ENCODE results near the gene OR6S1. TPM values are rescaled to one million over a fixed set of nuclear protein-coding genes. Genes with fewer than 3 reads are reported as not detected.

OR6S1 gene
- total and polyA plus RNA-seq, 10 of the 15 experiments (the other 5 are each of a cell fraction or from before 2014, with no cell fraction given) = 0.22 to 0.67 (median 0.43) TPM; not detected in 4

DNA sequence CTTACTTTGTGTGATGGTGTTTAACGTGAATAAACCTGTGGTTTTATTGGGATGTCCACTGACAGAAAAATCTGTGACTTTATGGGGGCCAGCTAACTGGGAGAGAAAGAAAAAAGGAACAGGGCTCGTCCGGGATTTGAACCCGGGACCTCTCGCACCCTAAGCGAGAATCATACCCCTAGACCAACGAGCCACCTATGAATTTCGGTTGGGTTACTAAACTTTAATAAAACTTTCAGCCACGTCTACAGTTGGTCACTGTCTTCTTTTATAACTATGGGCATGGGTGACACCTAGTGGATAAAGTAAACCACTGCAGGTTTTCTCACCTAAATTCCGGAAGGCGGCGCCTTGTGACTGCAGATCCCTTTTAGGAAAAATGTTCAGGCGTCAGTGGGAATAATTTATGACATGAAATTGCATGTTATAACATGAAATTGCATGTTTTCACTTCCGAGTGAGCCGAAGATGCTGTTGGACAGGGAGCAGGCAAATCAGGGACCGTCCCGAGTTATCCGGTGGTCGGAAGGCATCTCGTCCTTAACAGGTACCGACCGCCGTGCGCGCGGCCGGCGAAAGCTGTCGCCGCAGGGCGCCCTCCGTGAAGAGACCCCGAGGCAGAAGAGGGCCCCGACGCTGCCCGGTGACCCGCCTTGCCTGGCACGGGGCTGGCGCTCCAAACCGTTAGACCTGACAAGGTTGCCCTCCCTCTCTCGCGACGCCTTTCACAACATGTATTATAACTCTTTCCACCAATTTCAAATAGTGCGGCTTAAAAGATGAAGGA, 32.1 kb downstream of the OR6S1 start:
- under 1% methylated on average over 44 of the region's 44 CpGs for WGBS (ENCODE audit: insufficient coverage, insufficient replicate concordance, low lambda C conversion rate, missing lambda C conversion rate)
- peaks cover 35% of the 10 kb centered on the region for H3K4me1 ChIP-seq (ENCODE audit: control insufficient read depth, insufficient read depth, low read length)
- no peaks in the 10 kb centered on the region for H4K20me1 ChIP-seq (ENCODE audit: control insufficient read depth, insufficient read depth)
- ChIA-PET RAD21 (ENCODE audit: unreplicated experiment) (interaction anchor here (0.8 to 6.3 kb wide), 28 partner anchors 12 to 284 kb away, joined by 3 to 77 read pairs (median 5); partner anchors contain the start of genes ANG, CCNB1IP1, PARP2 and PIP4P1), SMC1A (ENCODE audit: uncharacterized antibody, unreplicated experiment) (interaction anchor here (0.6 to 6.5 kb wide), 28 partner anchors 10 to 291 kb away, joined by 3 to 110 read pairs (median 4); partner anchors contain the start of genes CCNB1IP1, PARP2, RNASE4 and TEP1), CTCF (interaction anchor here (0.6 to 10.3 kb wide), 45 partner anchors 9 to 362 kb away, joined by 3 to 216 read pairs (median 4); partner anchors contain the start of genes ANG, CCNB1IP1, PARP2 and PIP4P1), POLR2A (interaction anchor here (0.6 to 1.7 kb wide), 4 partner anchors 53 to 267 kb away, joined by 3 to 6 read pairs (median 4); no protein-coding TSS in a partner anchor)
- H3K4me2 ChIP-seq (ENCODE audit: control insufficient read depth, insufficient read depth) = peak overlapping the region; percentile 72
- peak overlapping the region; percentile 34; the same call in 1 of the 2 replicates for H3K27ac ChIP-seq (ENCODE audit: control insufficient read depth, insufficient read depth)
- in situ Hi-C loops (cut with MboI) = loop anchor here (5.0 kb wide), 2 partner anchors 197 to 282 kb away; partner anchors contain the start of gene TEP1
- H3K9me3 ChIP-seq (replicated peaks; ENCODE audit: control insufficient read depth, insufficient read depth, low read length) = no peaks in the 10 kb centered on the region
- H2AFZ ChIP-seq (ENCODE audit: control insufficient read depth, low read depth, low read length) = peak overlapping the region; percentile 84
- DNase-seq (ENCODE audit: low read depth, low spot score) = peak; percentile 89
- H3K9ac ChIP-seq (ENCODE audit: control insufficient read depth, insufficient read depth, low read length) = peak overlapping the region; percentile 60; the same call in 1 of the 2 replicates
- ATAC-seq = peak; percentile 20
- peak; percentile 56 for FAIRE-seq
- intact Hi-C loops (cut with micrococcal nuclease; ENCODE audit: unreplicated experiment) = loop anchor here (1.0 to 5.0 kb wide), 6 partner anchors 53 to 282 kb away; partner anchors contain the start of gene PARP2
- H3K4me3 ChIP-seq = peak overlapping the region; percentile 78
- BruUV-seq (replicated peaks) = no TSS peak
- no peaks in the 10 kb centered on the region for H3K36me3 ChIP-seq (ENCODE audit: control insufficient read depth in 2 of 2, insufficient read depth in 2 of 2, low read length in 1 of 2)
- no peaks in the 10 kb centered on the region for H3K79me2 ChIP-seq (ENCODE audit: control insufficient read depth, insufficient read depth, low read length)
- no peaks in the 10 kb centered on the region for H3K27me3 ChIP-seq (replicated peaks in 1 of 2; ENCODE audit: control insufficient read depth in 2 of 2, insufficient read depth in 2 of 2, low read length in 1 of 2)
- peak; percentile 84; the same call in 1 of the 2 replicates for TF ChIP-seq ZNF207 (IDR thresholded peaks at IDR 0.05; ENCODE audit: borderline replicate concordance)
- TF ChIP-seq EP300 (IDR thresholded peaks at IDR 0.05; ENCODE audit: borderline replicate concordance in 1 of 2, control insufficient read depth in 1 of 2, low read depth in 2 of 2, low read length in 2 of 2) = peak in 1 of 2 experiments; percentile 46; a peak in 1 of 4 replicates
- no peak for TF ChIP-seq POLR2AphosphoS2 (IDR thresholded peaks at IDR 0.05; ENCODE audit: low read depth, low read length)
- TF ChIP-seq ESRRA (IDR thresholded peaks at IDR 0.05; ENCODE audit: low read length) = no peak
- no peak for TF ChIP-seq DPF2 (IDR thresholded peaks at IDR 0.05)
- TF ChIP-seq, protein P1, sequence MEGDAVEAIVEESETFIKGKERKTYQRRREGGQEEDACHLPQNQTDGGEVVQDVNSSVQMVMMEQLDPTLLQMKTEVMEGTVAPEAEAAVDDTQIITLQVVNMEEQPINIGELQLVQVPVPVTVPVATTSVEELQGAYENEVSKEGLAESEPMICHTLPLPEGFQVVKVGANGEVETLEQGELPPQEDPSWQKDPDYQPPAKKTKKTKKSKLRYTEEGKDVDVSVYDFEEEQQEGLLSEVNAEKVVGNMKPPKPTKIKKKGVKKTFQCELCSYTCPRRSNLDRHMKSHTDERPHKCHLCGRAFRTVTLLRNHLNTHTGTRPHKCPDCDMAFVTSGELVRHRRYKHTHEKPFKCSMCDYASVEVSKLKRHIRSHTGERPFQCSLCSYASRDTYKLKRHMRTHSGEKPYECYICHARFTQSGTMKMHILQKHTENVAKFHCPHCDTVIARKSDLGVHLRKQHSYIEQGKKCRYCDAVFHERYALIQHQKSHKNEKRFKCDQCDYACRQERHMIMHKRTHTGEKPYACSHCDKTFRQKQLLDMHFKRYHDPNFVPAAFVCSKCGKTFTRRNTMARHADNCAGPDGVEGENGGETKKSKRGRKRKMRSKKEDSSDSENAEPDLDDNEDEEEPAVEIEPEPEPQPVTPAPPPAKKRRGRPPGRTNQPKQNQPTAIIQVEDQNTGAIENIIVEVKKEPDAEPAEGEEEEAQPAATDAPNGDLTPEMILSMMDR (IDR thresholded peaks at IDR 0.05 in 2 of 3, conservative IDR thresholded peaks at IDR 0.05 in 1 of 3; ENCODE audit: control insufficient read depth in 2 of 3, extremely low read depth in 1 of 3, insufficient read depth in 1 of 3, low read depth in 3 of 3, low read length in 3 of 3) = peak; percentile 85 to 100 (median 97); a peak in 5 of 6 replicates
- no peak for TF ChIP-seq MXI1 (IDR thresholded peaks at IDR 0.05; ENCODE audit: low read depth, low read length)
- no peak for TF ChIP-seq PML (IDR thresholded peaks at IDR 0.05; ENCODE audit: low read length)
- TF ChIP-seq, protein P2, sequence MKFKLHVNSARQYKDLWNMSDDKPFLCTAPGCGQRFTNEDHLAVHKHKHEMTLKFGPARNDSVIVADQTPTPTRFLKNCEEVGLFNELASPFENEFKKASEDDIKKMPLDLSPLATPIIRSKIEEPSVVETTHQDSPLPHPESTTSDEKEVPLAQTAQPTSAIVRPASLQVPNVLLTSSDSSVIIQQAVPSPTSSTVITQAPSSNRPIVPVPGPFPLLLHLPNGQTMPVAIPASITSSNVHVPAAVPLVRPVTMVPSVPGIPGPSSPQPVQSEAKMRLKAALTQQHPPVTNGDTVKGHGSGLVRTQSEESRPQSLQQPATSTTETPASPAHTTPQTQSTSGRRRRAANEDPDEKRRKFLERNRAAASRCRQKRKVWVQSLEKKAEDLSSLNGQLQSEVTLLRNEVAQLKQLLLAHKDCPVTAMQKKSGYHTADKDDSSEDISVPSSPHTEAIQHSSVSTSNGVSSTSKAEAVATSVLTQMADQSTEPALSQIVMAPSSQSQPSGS (IDR thresholded peaks at IDR 0.05; ENCODE audit: low read length) = peak; percentile 40; the same call in 1 of the 2 replicates
- TF ChIP-seq RELA (IDR thresholded peaks at IDR 0.05; ENCODE audit: borderline replicate concordance, partially characterized antibody) = peak; percentile 46
- 0 out of 2 replicates have a peak, but pooled peaks have one; percentile 4 for TF ChIP-seq NR2C1 (IDR thresholded peaks at IDR 0.05)
- TF ChIP-seq, protein P3, sequence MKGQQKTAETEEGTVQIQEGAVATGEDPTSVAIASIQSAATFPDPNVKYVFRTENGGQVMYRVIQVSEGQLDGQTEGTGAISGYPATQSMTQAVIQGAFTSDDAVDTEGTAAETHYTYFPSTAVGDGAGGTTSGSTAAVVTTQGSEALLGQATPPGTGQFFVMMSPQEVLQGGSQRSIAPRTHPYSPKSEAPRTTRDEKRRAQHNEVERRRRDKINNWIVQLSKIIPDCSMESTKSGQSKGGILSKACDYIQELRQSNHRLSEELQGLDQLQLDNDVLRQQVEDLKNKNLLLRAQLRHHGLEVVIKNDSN (IDR thresholded peaks at IDR 0.05; ENCODE audit: borderline replicate concordance, extremely low read length, insufficient read depth, low read depth, low read length) = no peak
- TF ChIP-seq RAD51 (IDR thresholded peaks at IDR 0.05) = peak; percentile 23; the same call in 1 of the 2 replicates
- no peak for TF ChIP-seq TCF12 (IDR thresholded peaks at IDR 0.05; ENCODE audit: low read depth, low read length)
- TF ChIP-seq MYB (IDR thresholded peaks at IDR 0.05; ENCODE audit: borderline replicate concordance, low read depth, low read length) = no peak
- TF ChIP-seq CREM (IDR thresholded peaks at IDR 0.05; ENCODE audit: low read depth) = 0 out of 2 replicates have a peak, but pooled peaks have one; percentile 19
- peak; percentile 70 for TF ChIP-seq YY1 (IDR thresholded peaks at IDR 0.05; ENCODE audit: low read depth, low read length)
- peak; percentile 70; the same call in 1 of the 2 replicates for TF ChIP-seq IKZF1 (conservative IDR thresholded peaks at IDR 0.05)

All from GM12878 (cell line).